ENCODE measurements around the gene GSE1. TPM values are rescaled to one million over a fixed set of nuclear protein-coding genes. Genes with fewer than 3 reads are reported as not detected.

Gene GSE1
- total and polyA plus RNA-seq, 5 donors from 2014 or later = 0.38 to 17.1 (median 0.55) TPM

DNA sequence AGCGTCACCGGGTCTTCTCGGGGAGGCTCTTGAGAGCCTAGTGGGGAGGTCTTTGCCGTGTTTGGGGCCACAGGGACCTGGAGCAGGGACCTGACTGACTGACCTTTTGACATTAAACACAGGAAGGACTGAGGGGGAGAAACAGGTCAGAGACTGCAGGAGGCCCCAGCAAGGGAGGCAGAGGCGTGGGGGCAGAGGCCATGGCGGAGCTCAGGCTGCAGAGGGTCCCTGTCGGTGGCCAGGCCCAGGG lies 41.6 kb upstream of the GSE1 start:
- H3K36me3 ChIP-seq (ENCODE audit: control insufficient read depth, insufficient read depth, low read length) = no peaks in the 10 kb centered on the region
- peaks cover 16% of the 10 kb centered on the region for H3K4me1 ChIP-seq (ENCODE audit: control insufficient read depth, insufficient read depth, low read length, poor library complexity, severe bottlenecking)
- no peaks in the 10 kb centered on the region for H3K36me3 Mint-ChIP-seq
- H3K4me3 ChIP-seq (ENCODE audit: low read depth, low read length) = no peak overlapping the region
- peaks cover 0 to 2% (median 0%) of the 10 kb centered on the region in 7 donors for H3K9me3 Mint-ChIP-seq
- H3K4me3 Mint-ChIP-seq = no peak overlapping the region
- peak overlapping the region in 1 of 3 donors; percentile 56 for H3K27ac Mint-ChIP-seq
- H3K9me3 ChIP-seq (ENCODE audit: control insufficient read depth in 2 of 2, low read length in 2 of 2) = no peaks in the 10 kb centered on the region
- no peak for ATAC-seq (ENCODE audit: low read depth in 2 of 2)
- H3K27me3 Mint-ChIP-seq = no peaks in the 10 kb centered on the region
- H3K27ac ChIP-seq (ENCODE audit: insufficient read depth, low read length, poor library complexity, severe bottlenecking) = no peak overlapping the region
- peaks cover 0 to 42% (median 21%) of the 10 kb centered on the region in 4 donors for H3K4me1 Mint-ChIP-seq
- DNase-seq = no peak
- H3K27me3 ChIP-seq (ENCODE audit: control insufficient read depth, insufficient read depth, low read length) = no peaks in the 10 kb centered on the region

DNA sequence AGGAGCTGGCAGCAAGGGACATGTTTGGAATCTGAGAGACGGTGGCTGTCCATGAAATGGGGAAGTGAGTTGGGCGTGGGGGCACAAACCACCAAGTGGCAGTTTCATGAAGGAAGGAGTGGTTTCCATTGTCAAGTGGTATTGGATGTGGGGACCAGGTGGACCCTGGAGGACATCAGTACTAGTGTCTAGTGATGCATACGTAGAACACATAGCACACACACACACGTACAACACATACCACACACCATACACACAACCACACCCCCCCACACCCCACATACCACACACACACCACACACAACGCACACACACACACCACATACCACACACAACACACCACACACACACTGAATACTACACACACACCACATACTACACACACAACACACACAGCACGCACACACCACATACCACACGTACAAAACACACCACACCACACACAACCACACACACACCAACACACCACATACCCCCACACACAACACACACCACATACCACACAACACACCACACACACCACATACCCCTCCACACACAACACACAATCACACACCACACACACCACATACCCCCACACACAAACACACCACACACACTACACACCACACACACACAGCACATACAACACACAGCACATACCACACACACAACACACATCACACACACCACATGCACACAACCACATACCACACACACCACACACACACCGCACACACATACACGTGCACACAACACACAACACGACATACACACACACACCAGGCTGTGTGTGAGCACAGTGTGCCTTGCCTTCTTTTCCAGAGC lies 41.1 kb upstream of the GSE1 start:
- no peaks in the 10 kb centered on the region for H3K36me3 ChIP-seq (ENCODE audit: control insufficient read depth, insufficient read depth, low read length)
- no peaks in the 10 kb centered on the region for H3K9me3 ChIP-seq (ENCODE audit: control insufficient read depth in 2 of 2, low read length in 2 of 2)
- no peaks in the 10 kb centered on the region for H3K27me3 Mint-ChIP-seq
- peaks cover 0 to 2% (median 0%) of the 10 kb centered on the region in 7 donors for H3K9me3 Mint-ChIP-seq
- peak in 1 of 3 donors; percentile 31 for DNase-seq
- H3K4me3 ChIP-seq (ENCODE audit: low read depth, low read length) = no peak overlapping the region
- H3K27me3 ChIP-seq (ENCODE audit: control insufficient read depth, insufficient read depth, low read length) = no peaks in the 10 kb centered on the region
- peak overlapping the region in 1 of 4 donors; percentile 59 for H3K4me3 Mint-ChIP-seq
- H3K27ac Mint-ChIP-seq = peak overlapping the region in 1 of 3 donors; percentile 74
- no peak for ATAC-seq (ENCODE audit: low read depth in 2 of 2)
- H3K27ac ChIP-seq (ENCODE audit: insufficient read depth, low read length, poor library complexity, severe bottlenecking) = no peak overlapping the region
- H3K36me3 Mint-ChIP-seq = no peaks in the 10 kb centered on the region
- H3K4me1 ChIP-seq (ENCODE audit: control insufficient read depth, insufficient read depth, low read length, poor library complexity, severe bottlenecking) = peaks cover 16% of the 10 kb centered on the region
- H3K4me1 Mint-ChIP-seq = peaks cover 0 to 42% (median 21%) of the 10 kb centered on the region in 4 donors

DNA sequence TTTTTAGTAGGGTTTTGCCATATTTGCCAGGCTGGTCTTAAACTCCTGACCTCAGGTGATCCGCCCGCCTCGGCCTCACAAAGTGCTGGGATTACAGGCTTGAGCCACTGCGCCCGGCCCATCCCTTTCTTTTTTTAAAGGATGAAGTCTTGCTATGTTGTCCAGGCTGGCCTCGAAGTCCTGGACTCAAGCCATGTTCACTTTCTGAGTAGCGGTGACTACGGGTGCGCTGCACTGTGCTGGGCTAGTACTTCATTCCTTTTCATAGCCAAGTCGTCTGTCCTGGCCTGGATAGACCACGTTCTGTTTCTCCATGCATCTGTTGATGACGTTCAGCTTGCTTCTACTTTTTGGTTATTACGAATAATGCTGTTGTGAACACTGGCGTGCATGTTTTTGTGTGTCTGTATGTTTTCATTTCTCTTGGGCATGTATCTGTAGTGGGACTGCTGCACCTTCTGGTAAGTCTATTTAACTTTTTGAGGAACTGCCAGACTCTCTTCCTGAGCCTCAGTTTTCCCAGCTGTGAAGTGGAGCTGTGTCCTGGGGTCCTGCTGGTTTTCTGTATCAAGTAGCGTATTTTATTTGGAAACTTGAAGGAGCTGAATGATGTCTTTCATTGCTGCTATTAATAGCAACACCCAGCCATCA lies 40.0 kb upstream of the GSE1 start:
- peaks cover 0 to 2% (median 0%) of the 10 kb centered on the region in 7 donors for H3K9me3 Mint-ChIP-seq
- H3K36me3 Mint-ChIP-seq = no peaks in the 10 kb centered on the region
- ATAC-seq (ENCODE audit: low read depth in 2 of 2) (no peak), DNase-seq (no peak)
- peaks cover 0 to 38% (median 21%) of the 10 kb centered on the region in 4 donors for H3K4me1 Mint-ChIP-seq
- no peak overlapping the region for H3K4me3 ChIP-seq (ENCODE audit: low read depth, low read length)
- no peaks in the 10 kb centered on the region for H3K9me3 ChIP-seq (ENCODE audit: control insufficient read depth in 2 of 2, low read length in 2 of 2)
- no peaks in the 10 kb centered on the region for H3K27me3 Mint-ChIP-seq
- H3K27me3 ChIP-seq (ENCODE audit: control insufficient read depth, insufficient read depth, low read length) = no peaks in the 10 kb centered on the region
- H3K27ac Mint-ChIP-seq = no peak overlapping the region
- H3K4me1 ChIP-seq (ENCODE audit: control insufficient read depth, insufficient read depth, low read length, poor library complexity, severe bottlenecking) = peaks cover 16% of the 10 kb centered on the region
- no peaks in the 10 kb centered on the region for H3K36me3 ChIP-seq (ENCODE audit: control insufficient read depth, insufficient read depth, low read length)
- H3K27ac ChIP-seq (ENCODE audit: insufficient read depth, low read length, poor library complexity, severe bottlenecking) = no peak overlapping the region
- H3K4me3 Mint-ChIP-seq = no peak overlapping the region

DNA sequence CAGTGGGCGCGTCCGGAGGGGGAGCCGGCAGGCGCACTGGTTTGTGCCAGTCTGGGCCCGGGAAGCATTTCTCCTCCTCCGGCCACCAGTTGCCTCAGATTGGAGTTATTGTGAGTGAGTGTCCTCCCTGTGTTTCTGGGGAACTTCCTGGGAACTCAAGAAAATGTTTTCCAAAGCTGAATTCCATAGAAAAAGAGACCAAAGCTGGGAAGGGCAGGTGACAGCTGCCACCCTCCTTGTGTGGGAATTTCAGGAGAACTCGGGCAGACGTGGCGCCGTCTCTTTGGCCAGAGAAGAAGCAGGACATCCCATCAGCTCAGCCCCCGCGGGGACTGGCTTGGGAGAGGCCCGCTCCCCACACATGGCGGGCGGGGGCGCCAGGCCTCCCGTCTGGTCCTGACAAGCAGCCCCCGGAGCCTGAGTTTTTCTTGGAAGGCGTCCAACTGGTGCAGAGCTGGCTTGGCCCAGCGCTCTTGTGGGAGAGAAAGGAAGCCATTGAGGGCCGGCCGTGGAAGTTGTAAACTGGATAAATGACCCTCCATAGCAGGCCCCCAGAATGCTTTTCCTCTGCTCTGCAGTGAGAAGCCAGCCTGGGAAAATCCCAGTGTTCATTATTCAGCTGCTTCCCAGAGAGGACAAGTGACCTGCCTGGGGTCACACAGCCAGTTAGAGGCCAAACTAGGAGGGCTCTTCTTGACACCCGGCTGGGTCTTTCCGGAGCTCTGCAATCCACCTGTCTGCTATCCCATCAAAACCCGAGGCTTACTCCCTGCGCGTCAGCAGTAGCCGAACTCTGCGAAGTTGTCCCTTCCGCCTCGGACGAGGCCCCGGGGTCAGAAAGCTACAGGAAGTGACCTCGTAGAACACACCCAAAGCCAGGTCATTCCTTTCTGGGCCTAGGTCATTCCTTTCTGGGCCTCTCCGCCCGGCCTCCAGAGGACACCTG lies 39.2 kb upstream of the GSE1 start:
- Histone ChIP-seq H3K9me3 (ENCODE audit: control insufficient read depth in 2 of 2, low read length in 2 of 2) (no peaks in the 10 kb centered on the region), H3K4me3 (ENCODE audit: low read depth, low read length) (no peak overlapping the region), H3K27me3 (ENCODE audit: control insufficient read depth, insufficient read depth, low read length) (no peaks in the 10 kb centered on the region), H3K36me3 (ENCODE audit: control insufficient read depth, insufficient read depth, low read length) (no peaks in the 10 kb centered on the region), H3K4me1 (ENCODE audit: control insufficient read depth, insufficient read depth, low read length, poor library complexity, severe bottlenecking) (peaks cover 16% of the 10 kb centered on the region), H3K27ac (ENCODE audit: insufficient read depth, low read length, poor library complexity, severe bottlenecking) (no peak overlapping the region)
- no peaks in the 10 kb centered on the region for H3K27me3 Mint-ChIP-seq
- peaks cover 0 to 2% (median 0%) of the 10 kb centered on the region in 7 donors for H3K9me3 Mint-ChIP-seq
- ATAC-seq (ENCODE audit: low read depth in 2 of 2) (no peak), DNase-seq (no peak)
- H3K4me3 Mint-ChIP-seq = no peak overlapping the region
- no peak overlapping the region for H3K27ac Mint-ChIP-seq
- H3K36me3 Mint-ChIP-seq = no peaks in the 10 kb centered on the region
- peaks cover 0 to 36% (median 21%) of the 10 kb centered on the region in 4 donors for H3K4me1 Mint-ChIP-seq

DNA sequence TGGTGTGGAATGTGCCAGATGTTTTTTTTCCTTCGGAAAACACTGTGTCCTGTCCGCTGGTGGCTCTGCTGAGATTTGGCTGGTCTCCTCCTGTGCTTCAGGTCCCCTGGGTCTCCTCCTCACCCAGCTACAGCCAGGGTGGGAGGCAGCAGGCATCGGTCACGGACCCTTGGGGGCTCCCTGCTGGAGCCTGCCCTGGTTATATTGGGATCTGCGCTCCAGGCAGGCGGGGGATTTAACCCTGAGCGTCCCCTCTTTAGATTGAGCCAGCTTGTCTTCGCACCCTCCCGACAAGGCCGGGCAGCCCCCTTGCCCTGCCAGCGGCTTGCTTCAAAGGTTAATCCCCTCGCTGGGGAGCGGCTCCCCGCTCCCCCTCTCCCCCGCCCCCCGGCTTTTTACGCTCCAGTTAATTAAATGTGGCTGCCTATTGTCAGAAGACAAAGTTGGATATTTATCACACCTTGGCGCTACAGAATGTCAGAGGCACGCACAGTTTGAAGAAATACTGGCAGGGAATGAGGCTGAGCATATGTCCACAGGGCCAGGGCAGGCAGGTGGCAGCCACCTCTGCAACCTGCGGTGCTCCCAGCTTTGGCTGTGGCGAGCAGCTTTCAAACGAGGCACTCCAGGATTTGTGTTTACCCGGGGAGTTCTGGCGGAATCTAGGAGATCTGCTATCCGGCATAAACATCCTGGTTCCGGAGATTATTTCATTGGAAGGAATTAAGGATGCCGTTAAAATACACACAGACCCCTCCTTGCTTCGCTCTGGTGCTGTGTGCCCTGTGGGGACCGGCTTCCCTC lies 38.2 kb upstream of the GSE1 start:
- peak overlapping the region in 1 of 4 donors; percentile 31 for H3K4me3 Mint-ChIP-seq
- Histone ChIP-seq H3K27me3 (ENCODE audit: control insufficient read depth, insufficient read depth, low read length) (no peaks in the 10 kb centered on the region), H3K27ac (ENCODE audit: insufficient read depth, low read length, poor library complexity, severe bottlenecking) (no peak overlapping the region), H3K9me3 (ENCODE audit: control insufficient read depth in 2 of 2, low read length in 2 of 2) (no peaks in the 10 kb centered on the region), H3K36me3 (ENCODE audit: control insufficient read depth, insufficient read depth, low read length) (no peaks in the 10 kb centered on the region), H3K4me1 (ENCODE audit: control insufficient read depth, insufficient read depth, low read length, poor library complexity, severe bottlenecking) (peaks cover 11% of the 10 kb centered on the region), H3K4me3 (ENCODE audit: low read depth, low read length) (no peak overlapping the region)
- no peak for DNase-seq
- H3K4me1 Mint-ChIP-seq = peaks cover 0 to 29% (median 18%) of the 10 kb centered on the region in 4 donors
- no peaks in the 10 kb centered on the region for H3K27me3 Mint-ChIP-seq
- peaks cover 3% of the 10 kb centered on the region for H3K36me3 Mint-ChIP-seq
- ATAC-seq (ENCODE audit: low read depth in 2 of 2) = no peak
- no peak overlapping the region for H3K27ac Mint-ChIP-seq
- peaks cover 0 to 2% (median 0%) of the 10 kb centered on the region in 7 donors for H3K9me3 Mint-ChIP-seq

DNA sequence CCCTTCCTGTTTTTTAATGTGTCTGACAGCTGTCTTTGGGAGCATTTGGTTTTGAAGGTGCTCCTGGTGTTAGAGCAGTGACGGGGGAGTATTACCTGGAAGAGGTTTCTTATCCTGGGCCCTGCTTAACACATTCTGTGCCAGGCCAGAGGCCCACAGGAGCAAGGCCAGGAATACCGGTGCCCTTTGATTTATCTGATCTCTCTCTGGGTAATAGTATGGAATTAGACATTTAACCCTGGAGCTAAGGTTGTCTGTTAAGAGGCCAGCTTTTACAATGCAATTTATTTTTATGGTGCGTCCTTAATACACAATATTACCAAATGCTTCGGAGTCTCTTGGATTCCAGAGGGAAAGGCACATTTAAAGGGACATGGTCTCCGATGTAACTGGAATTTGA lies 37.2 kb upstream of the GSE1 start:
- Mint-ChIP-seq H3K27ac (peak overlapping the region in 1 of 3 donors; percentile 55), H3K27me3 (no peaks in the 10 kb centered on the region), H3K36me3 (peaks cover 5% of the 10 kb centered on the region), H3K4me1 (peaks cover 0 to 19% (median 13%) of the 10 kb centered on the region in 4 donors), H3K4me3 (no peak overlapping the region), H3K9me3 (peaks cover 0 to 2% (median 0%) of the 10 kb centered on the region in 7 donors)
- Histone ChIP-seq H3K4me3 (ENCODE audit: low read depth, low read length) (no peak overlapping the region), H3K27ac (ENCODE audit: insufficient read depth, low read length, poor library complexity, severe bottlenecking) (no peak overlapping the region), H3K4me1 (ENCODE audit: control insufficient read depth, insufficient read depth, low read length, poor library complexity, severe bottlenecking) (peaks cover 4% of the 10 kb centered on the region), H3K36me3 (ENCODE audit: control insufficient read depth, insufficient read depth, low read length) (no peaks in the 10 kb centered on the region), H3K27me3 (ENCODE audit: control insufficient read depth, insufficient read depth, low read length) (no peaks in the 10 kb centered on the region), H3K9me3 (ENCODE audit: control insufficient read depth in 2 of 2, low read length in 2 of 2) (no peaks in the 10 kb centered on the region)
- ATAC-seq (ENCODE audit: low read depth in 2 of 2) (no peak), DNase-seq (no peak)

DNA sequence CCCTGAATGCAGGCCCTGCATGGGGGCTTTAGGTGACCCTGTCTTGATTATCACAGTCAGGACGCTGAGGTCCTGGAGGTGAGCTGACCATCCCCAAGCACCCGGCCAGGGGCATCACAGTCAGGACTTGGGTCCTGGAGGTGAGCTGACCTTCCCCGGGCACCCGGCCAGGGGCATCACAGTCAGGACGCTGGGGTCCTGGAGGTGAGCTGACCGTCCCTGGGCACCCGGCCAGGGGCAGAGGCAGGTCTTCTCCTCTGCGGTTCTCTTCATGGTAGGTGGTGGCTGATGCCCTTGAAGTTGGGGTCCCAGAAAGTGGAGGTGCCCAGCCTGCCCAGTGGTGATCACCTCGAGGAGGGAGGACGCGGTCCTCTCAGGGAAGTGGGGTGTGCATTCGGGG lies 36.2 kb upstream of the GSE1 start:
- no peaks in the 10 kb centered on the region for H3K9me3 ChIP-seq (ENCODE audit: control insufficient read depth in 2 of 2, low read length in 2 of 2)
- Mint-ChIP-seq H3K27me3 (no peaks in the 10 kb centered on the region), H3K4me1 (peaks cover 0 to 10% (median 7%) of the 10 kb centered on the region in 4 donors), H3K4me3 (no peak overlapping the region), H3K9me3 (peaks cover 0 to 2% (median 0%) of the 10 kb centered on the region in 7 donors), H3K27ac (no peak overlapping the region), H3K36me3 (peaks cover 5% of the 10 kb centered on the region)
- no peak overlapping the region for H3K27ac ChIP-seq (ENCODE audit: insufficient read depth, low read length, poor library complexity, severe bottlenecking)
- H3K36me3 ChIP-seq (ENCODE audit: control insufficient read depth, insufficient read depth, low read length) = no peaks in the 10 kb centered on the region
- H3K27me3 ChIP-seq (ENCODE audit: control insufficient read depth, insufficient read depth, low read length) = no peaks in the 10 kb centered on the region
- H3K4me3 ChIP-seq (ENCODE audit: low read depth, low read length) = no peak overlapping the region
- ATAC-seq (ENCODE audit: low read depth in 2 of 2) (no peak), DNase-seq (no peak)
- H3K4me1 ChIP-seq (ENCODE audit: control insufficient read depth, insufficient read depth, low read length, poor library complexity, severe bottlenecking) = no peaks in the 10 kb centered on the region

All from CD4-positive, CD25-positive, alpha-beta regulatory T cell (primary cell).